Measurements from ENCODE around the gene NXPH1. TPM values are rescaled to one million over a fixed set of nuclear protein-coding genes. Genes with fewer than 3 reads are reported as not detected.

The NXPH1 gene
- total and polyA plus RNA-seq, 7 donors, result not detected

DNA sequence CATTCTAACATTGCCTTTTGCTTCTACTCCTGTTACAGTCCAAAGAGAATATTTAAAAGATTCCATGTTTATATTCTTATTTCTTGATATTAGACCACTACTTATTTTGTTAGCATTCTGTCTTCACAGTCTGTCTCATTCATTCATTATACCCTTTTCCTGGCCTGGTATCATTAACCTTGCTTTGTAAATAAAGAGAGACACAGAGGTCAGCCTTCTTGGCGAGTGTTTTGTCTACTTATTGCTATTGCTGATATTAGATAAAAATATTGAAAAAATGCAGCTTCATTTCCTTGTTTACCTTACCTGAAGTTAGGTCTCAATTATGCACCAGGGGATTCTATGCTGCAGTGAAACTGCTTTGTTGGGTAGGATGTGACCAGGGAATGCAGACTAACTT is 179.2 kb downstream of the NXPH1 start:
- TF ChIP-seq, protein P1, sequence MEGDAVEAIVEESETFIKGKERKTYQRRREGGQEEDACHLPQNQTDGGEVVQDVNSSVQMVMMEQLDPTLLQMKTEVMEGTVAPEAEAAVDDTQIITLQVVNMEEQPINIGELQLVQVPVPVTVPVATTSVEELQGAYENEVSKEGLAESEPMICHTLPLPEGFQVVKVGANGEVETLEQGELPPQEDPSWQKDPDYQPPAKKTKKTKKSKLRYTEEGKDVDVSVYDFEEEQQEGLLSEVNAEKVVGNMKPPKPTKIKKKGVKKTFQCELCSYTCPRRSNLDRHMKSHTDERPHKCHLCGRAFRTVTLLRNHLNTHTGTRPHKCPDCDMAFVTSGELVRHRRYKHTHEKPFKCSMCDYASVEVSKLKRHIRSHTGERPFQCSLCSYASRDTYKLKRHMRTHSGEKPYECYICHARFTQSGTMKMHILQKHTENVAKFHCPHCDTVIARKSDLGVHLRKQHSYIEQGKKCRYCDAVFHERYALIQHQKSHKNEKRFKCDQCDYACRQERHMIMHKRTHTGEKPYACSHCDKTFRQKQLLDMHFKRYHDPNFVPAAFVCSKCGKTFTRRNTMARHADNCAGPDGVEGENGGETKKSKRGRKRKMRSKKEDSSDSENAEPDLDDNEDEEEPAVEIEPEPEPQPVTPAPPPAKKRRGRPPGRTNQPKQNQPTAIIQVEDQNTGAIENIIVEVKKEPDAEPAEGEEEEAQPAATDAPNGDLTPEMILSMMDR (IDR thresholded peaks at IDR 0.05), result no peak
- Histone ChIP-seq H3K27ac (no peak overlapping the region), H3K36me3 (ENCODE audit: insufficient read depth in 1 of 2, low read depth in 1 of 2) (no peaks in the 10 kb centered on the region), H3K4me1 (no peaks in the 10 kb centered on the region), H3K4me3 (no peak overlapping the region), H3K9me3 (no peaks in the 10 kb centered on the region), H3K27me3 (ENCODE audit: insufficient read depth in 3 of 3, low read length in 2 of 3) (no peaks in the 10 kb centered on the region)
- intact Hi-C loops (cut with DNase I), result no loop called here
- no peak for DNase-seq
- WGBS, 3 donors, result 48 to 56% (median 48%) methylated on average over 1 of the region's 1 CpG
- ATAC-seq, result no peak

DNA sequence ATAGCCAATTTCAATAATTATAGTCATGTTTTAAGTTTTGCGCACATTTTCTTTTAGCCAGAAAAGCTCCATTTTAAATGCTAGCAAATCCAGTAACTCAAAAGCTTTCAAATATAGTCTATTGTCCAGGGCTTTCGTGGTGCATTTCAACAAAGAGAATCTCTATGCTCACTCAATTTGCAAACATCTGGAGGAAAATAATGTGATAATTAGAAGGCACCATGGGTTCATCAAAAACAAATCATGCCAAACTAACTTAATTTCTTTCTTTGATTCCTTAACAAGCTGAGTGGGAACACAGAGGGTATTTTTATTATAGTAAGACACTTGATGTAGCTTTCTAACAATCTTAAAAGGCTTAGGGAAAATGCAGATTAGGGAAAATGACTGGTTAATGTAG is 179.8 kb downstream of the NXPH1 start:
- no peak overlapping the region for H3K27ac ChIP-seq
- H3K4me3 ChIP-seq, result no peak overlapping the region
- H3K27me3 ChIP-seq (ENCODE audit: insufficient read depth in 3 of 3, low read length in 2 of 3), result no peaks in the 10 kb centered on the region
- TF ChIP-seq, protein P1 (IDR thresholded peaks at IDR 0.05), result no peak
- no peaks in the 10 kb centered on the region for H3K9me3 ChIP-seq
- no peaks in the 10 kb centered on the region for H3K4me1 ChIP-seq
- ATAC-seq (no peak), DNase-seq (no peak)
- intact Hi-C loops (cut with DNase I), result no loop called here
- WGBS, 3 donors, result 46 to 61% (median 57%) methylated on average over 2 of the region's 2 CpGs
- H3K36me3 ChIP-seq (ENCODE audit: insufficient read depth in 1 of 2, low read depth in 1 of 2), result no peaks in the 10 kb centered on the region

DNA sequence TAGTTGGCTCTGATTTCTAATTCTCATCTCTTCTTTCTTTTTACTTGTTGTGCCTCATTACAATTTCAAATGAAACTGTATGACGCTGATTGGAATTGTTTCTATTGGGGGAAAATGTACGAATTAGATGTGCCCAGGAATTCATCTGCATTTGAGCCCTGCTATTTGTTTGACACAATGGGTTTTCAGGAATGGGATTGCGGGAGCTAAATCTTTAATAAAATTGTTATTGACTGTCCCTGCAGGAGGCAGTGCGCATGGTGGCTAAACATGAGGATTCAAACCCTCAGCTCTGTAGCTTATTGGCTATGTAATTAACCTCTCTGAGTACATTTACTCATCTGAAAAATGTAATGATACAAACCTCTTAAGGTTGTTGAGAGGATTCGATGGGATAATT is 181.6 kb downstream of the NXPH1 start:
- Histone ChIP-seq H3K36me3 (ENCODE audit: insufficient read depth in 1 of 2, low read depth in 1 of 2) (no peaks in the 10 kb centered on the region), H3K4me3 (no peak overlapping the region), H3K4me1 (no peaks in the 10 kb centered on the region), H3K27ac (no peak overlapping the region), H3K27me3 (ENCODE audit: insufficient read depth in 3 of 3, low read length in 2 of 3) (no peaks in the 10 kb centered on the region), H3K9me3 (no peaks in the 10 kb centered on the region)
- ATAC-seq, result no peak
- 56 to 66% (median 62%) methylated on average over 5 of the region's 5 CpGs for WGBS, 3 donors
- TF ChIP-seq, protein P1 (IDR thresholded peaks at IDR 0.05), result no peak
- intact Hi-C loops (cut with DNase I), result no loop called here
- DNase-seq, result no peak

DNA sequence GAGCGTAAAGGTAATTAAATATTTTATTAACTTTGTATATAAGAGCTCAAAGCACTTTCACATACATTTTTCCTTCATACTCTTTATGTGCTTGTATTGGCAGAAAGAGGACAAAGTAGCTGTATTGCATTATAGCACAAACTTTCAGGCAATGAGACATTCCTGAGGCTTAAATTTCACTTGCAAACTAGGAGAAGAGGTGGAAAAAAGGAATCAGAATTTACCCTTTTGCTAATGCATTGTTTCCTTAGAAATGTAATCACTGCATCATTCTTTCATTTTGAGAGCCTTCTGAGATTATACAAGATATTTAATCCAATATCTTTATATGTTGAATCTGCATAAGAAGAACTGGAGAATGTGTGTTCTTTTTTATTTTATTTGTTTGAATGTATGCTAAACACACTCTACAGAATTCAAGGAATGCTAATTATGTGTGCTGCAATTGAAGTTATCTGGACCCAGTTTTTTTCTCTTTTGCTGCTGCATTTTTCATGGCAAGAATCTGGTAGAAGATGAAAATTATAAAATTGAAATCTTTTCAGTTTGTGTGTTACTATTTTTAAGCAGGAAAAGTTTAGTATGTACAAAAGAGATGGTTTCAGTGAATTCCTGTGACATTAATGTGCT is 185.1 kb downstream of the NXPH1 start:
- Histone ChIP-seq H3K9me3 (no peaks in the 10 kb centered on the region), H3K27ac (no peak overlapping the region), H3K27me3 (ENCODE audit: insufficient read depth in 3 of 3, low read length in 2 of 3) (no peaks in the 10 kb centered on the region), H3K4me3 (no peak overlapping the region), H3K36me3 (ENCODE audit: insufficient read depth in 1 of 2, low read depth in 1 of 2) (no peaks in the 10 kb centered on the region), H3K4me1 (no peaks in the 10 kb centered on the region)
- 75 to 85% (median 77%) methylated on average over 1 of the region's 1 CpG for WGBS, 3 donors
- intact Hi-C loops (cut with DNase I), result no loop called here
- ATAC-seq, result no peak
- no peak for DNase-seq
- TF ChIP-seq, protein P1 (IDR thresholded peaks at IDR 0.05), result no peak

DNA sequence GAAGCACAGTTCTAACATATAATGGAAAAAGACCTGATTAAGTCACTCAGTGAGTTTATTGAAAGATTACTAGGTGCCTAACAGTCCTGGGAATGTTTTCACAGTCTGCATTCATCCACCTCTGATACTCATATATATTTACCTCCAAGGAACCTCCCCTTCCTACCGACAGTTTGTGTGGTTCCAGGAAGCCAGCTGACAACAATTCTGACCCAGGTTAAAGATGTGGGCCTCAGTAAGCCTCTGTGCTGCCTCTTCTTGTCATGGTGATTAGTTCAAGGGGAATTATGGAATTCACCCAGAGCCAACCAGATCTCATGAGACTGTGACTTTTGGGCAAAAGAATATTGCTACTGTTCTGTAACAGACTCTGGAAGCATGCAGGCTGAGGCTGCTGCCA is 186.8 kb downstream of the NXPH1 start:
- DNase-seq, result no peak
- no peaks in the 10 kb centered on the region for H3K4me1 ChIP-seq
- TF ChIP-seq, protein P1 (IDR thresholded peaks at IDR 0.05), result no peak
- no peak for ATAC-seq
- H3K9me3 ChIP-seq, result no peaks in the 10 kb centered on the region
- H3K27ac ChIP-seq, result no peak overlapping the region
- 0 to 18% (median 10%) methylated on average over 1 of the region's 1 CpG for WGBS, 3 donors
- no peaks in the 10 kb centered on the region for H3K36me3 ChIP-seq (ENCODE audit: insufficient read depth in 1 of 2, low read depth in 1 of 2)
- intact Hi-C loops (cut with DNase I), result no loop called here
- no peak overlapping the region for H3K4me3 ChIP-seq
- no peaks in the 10 kb centered on the region for H3K27me3 ChIP-seq (ENCODE audit: insufficient read depth in 3 of 3, low read length in 2 of 3)
